Measurements from ENCODE around the gene SAMD5.
A peak's percentile ranks its signal among the peaks of the same experiment; 100 is the strongest.

The SAMD5 gene

DNA sequence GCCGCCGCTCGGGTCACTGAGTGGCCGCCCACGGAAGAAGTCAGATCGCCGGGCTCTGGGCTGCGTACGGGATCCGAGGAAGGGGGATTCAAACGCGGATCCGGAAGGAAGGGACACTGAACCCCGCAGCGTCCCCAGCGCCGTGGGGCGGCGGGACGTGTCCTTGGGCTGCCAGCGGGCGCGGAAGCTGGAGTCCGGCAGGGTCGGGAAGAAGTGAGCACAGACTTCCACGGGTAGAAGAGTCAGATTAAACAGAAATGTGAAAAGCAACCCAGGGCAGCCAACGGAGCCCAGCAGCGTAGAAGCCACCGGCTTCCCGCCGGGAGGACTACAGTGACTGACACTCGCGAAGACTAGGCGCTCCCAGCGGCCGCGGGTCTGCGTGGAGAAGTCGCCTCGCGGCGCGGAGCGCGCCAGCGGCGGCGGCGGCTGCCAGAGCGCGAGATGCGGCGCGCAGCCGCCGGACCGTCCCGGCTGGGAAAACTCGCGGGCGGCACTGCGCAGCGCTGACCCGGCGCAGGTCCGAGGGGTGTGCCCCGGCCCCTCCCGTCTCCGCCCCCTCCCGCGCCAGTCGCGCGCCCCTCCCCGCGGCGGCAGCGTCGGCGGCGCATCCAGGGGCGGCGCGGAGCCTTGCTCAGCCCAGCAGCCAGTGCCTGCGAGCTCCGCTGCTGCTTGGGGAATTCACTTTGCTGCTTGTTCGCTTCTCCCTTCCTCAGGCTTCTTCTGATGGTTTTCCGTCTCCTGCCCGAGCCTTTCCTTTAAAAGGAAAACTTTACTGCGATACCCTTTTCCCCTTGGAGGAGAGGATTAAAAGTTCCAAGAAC is at the start of gene SAMD5:
TSS of gene SAMD5 (plus strand) at position 649 of the 824 bp plus-strand sequence. CDS start 239 bp downstream, outside the sequence.
- peak; percentile 10 for DNase-seq

DNA sequence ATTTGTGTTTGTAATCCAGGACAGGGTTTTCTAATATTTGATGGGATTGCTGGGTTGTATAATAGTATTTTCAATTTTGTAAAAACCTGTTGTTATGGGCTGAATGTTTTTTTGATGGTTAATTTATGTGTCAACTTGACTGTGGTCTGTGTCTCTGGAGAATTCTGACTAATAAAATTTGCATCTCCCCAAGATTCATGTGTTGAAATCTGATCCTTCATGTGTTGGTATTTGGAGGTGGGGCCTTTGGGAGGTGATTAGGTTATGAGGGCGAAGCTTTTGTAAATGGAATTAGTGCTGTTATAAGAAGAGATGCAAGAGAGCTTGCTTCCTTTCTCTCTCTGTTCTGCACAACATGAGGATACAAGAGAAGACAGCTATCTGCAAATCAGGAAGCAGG is 48.7 kb upstream of the SAMD5 start:
- DNase-seq = no peak

- DNase-seq = no peak
Measured at GRCh38 chr6:147463651-147464050, 44.8 kb upstream of the SAMD5 start.

GRCh38 chr6:147467428-147467827 is 41.1 kb upstream of the SAMD5 start:
- DNase-seq = no peak

DNA sequence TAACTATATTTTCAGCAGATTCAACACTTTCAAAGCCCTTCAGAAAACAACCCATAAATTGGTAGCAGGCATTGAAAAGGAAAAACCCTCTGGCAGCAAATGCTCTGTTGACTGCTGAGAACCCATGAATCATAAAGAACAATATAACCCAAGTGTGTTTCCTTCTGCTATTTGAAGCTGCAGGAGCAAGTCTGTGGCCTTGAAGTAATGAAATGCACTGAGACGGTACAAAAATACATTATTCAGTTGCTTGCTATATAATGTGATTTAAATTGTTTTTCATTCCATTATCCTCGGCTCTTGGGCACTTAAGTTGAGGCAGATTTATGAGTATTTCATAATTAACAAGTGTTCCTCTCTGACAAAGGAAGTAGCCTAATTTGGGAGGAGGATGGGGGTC is 40.6 kb upstream of the SAMD5 start:
- no peak for DNase-seq

- no peak for DNase-seq
Measured at GRCh38 chr6:147468634-147469033, 39.9 kb upstream of the SAMD5 start.

DNA sequence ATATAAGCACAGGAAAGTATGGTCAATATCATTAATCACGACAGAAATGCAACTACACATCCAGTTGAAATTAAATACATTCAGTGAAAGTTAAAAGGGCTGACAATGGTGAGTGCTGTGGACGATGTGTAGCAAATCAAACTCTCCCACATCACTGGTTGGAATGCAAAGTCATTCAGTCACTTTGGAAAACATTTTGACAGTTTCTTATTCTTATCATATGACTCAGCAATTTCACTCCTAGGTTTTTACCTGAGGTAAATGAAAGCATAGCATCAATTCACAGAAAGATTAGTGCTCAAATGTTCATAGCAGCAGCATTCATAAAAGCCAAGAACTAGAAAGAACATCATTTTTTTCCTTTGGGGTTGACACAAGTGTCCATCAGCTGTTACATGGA is 28.6 kb upstream of the SAMD5 start:
- DNase-seq = no peak

DNA sequence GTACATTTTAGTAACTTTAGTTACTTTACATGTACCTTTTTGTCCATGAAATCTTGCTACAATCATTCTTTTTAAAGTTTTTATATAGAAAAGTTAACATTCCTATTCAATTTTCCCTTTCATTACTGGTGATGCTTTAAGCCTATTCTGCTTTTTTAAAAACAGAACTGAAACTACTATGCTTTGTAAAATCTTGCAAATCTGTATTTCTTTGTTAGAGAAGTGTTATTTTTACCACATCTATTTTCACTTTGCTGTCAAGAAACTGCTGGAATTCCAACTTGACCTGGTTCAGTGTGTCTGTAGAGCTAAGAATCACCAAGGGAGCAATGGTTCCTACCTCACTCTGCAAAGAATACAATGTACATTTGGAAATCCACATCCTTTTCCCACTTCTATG is 21.8 kb upstream of the SAMD5 start:
- DNase-seq = no peak

- DNase-seq = no peak
Measured at GRCh38 chr6:147497472-147497871, 11.0 kb upstream of the SAMD5 start.

GRCh38 chr6:147503587-147503986 is 4.9 kb upstream of the SAMD5 start:
- no peak for DNase-seq

DNA sequence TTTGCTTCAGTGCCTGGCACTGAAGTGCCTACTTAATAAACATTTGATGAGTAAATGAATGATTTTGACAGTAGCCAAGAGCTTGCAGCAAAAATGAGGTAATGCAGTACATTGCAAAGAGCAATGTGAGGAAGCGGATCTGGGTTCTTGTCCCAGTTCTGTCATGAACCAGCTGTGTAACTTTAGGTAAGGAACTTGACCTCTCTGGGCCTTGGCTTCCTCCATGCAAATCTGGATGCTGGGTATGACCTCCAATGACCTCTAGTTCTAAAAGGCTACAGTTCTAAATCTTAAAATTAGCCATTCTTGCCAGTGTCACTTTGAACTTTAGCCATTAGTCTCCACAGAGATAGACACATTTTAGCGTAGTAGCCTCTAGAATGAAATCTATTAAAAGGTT is 3.6 kb upstream of the SAMD5 start:
- no peak for DNase-seq

- peak; percentile 11 for DNase-seq
Measured at GRCh38 chr6:147506704-147507114, 1.8 kb upstream of the SAMD5 start.

GRCh38 chr6:147507162-147508041 is 1.1 kb upstream of the SAMD5 start:
- no peak for DNase-seq

- no peak for DNase-seq
Measured at GRCh38 chr6:147508866-147509608, 547 bp downstream of the SAMD5 start.

DNA sequence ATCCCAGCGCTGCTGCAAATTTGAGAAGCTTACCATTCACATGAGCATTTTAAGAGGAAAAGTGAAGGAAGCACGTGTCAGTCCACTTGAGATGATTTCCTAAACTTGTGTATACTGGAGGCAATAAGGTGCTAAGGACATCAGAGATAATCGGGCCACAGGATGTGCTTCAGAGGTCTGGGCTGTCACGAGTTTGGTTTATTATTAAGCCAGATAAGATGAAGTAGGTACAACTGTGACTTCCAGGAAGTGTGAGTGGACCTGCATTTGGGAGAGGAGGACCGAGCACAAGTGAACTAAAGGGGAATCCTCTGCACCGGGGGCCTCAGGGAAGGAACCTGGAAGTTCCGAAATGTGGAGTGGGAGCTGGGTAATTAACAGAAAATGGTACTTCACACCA is 1.4 kb downstream of the SAMD5 start:
- no peak for DNase-seq

GRCh38 chr6:147510929-147511590 is 2.6 kb downstream of the SAMD5 start:
- DNase-seq = no peak

DNA sequence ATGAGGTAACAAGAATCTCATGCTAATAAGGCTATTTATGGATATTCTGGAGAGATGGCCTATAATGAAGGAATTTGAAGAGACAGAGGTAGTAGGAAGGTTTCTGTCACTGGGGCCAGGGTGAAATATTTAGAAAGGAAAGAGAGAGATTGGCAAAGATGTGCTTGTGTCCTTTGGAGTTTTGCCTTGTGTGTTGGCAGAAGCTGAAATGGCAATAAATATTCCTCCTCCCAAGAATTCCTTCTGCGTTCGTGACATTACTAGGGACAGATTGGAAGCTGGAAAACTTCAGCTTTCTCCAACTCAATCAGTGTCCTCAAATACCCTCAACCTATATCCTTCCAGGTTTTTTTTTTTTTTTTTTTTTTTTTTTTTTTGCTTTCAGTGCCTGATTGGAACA is 6.3 kb downstream of the SAMD5 start:
- no peak for DNase-seq

DNA sequence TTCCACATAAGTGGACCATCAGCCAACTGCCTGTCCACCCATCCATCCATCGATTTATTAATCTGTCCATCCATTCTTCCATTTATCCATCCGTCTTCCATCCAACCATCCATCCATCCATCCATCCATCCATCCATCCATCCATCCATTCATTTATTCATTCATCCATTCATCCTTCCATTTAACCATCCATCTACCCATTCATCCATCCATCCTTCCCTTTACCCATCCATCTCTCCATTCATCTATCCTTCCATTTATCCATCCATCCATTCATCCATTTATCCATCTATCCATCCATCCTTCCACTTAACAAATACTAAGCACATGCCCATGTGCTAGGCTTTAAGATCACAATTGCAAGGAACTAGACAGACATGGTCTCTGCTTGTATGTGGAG is 6.8 kb downstream of the SAMD5 start:
- DNase-seq = no peak

GRCh38 chr6:147522597-147522996 is 14.1 kb downstream of the SAMD5 start:
- no peak for DNase-seq

DNA sequence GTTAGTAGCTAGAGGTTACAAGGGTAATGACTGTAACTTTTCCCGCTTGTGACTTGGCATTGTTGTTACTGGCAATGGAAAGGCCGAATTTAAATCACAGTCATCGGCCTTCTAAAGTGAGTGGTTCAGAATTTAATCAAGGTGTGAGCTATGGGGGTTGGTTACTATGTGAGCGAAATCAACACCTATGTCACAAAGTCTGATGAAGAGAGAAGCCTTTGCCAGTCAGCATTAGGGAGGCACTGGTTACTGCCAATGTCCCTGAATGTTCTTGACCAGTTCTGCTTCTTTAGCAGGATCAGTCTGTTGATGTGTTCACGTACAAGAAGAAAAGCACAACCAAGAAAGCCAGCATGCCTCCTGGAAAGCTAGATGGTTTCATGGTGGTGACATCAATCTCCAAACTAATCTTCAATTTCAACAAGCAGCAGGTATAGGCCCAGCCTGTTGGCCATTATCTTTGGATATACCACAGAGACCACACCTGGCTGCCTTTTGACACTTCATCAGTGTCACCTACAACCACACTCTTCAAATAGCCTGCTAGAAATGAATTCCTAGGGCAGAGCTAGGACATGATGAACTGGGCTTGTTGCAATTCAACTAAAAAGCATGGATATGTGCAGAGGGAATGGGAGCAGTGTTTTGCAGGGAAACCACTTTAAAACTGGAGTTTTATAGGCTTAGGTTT is 17.2 kb downstream of the SAMD5 start:
- DNase-seq = no peak

DNA sequence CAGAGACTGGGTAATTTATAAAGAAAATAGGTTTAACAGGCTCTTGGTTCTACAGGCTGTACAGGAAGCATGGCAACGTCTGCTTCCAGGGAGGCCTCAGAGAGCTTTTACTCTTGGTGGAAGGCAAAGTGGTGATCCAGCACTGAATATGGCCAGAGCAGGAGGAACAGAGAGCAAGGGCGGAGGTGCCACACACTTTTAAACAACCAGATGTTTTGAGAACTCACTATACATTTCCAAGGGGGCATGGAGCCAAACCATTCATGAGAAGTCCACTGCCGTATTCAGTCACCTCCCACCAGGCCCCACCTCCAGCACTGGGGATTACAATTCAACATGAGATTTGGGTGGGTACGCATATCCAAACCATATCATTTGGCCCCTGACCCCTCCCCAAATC is 18.7 kb downstream of the SAMD5 start:
- DNase-seq = no peak

DNA sequence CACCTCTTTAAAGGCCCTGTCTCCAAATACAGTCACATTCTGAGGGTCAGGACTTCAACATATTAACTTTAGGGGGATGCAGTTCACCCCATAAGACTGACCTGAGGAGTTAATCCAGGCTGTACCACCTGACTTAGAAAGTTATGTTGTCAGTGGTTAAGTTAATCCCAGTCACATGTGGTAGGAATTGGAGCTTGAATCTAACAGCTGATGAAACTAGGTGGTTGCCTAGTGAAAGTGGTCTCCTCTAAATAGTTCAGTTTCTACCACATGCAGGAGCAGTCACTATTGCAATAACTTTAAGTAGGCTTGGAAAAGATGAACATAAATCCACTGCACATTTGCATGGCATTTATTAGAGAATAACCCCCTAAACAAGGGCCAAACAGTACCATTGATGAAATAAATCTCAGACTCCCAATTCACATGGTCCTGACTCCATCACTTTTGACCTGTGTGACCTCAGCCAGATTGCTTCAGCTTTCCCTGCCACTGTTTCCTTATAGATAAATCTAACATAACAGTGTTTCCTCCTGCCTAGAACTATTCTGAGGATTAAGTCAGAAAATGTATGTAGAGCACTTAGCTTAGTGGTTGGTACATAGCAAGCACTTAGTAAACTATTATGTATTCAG is 20.1 kb downstream of the SAMD5 start:
- DNase-seq = no peak

All from DMS 273 treated with DMSO at 0.1 percent for 48 hours (cell line).